ENCODE measurements around the gene ALPL. TPM values are rescaled to one million over a fixed set of nuclear protein-coding genes. Genes with fewer than 3 reads are reported as not detected.

The ALPL gene
- total and polyA plus RNA-seq, 10 of the 15 experiments (the other 5 are each of a cell fraction or from before 2014, with no cell fraction given), result 0.07 to 0.59 (median 0.31) TPM; not detected in 2

DNA sequence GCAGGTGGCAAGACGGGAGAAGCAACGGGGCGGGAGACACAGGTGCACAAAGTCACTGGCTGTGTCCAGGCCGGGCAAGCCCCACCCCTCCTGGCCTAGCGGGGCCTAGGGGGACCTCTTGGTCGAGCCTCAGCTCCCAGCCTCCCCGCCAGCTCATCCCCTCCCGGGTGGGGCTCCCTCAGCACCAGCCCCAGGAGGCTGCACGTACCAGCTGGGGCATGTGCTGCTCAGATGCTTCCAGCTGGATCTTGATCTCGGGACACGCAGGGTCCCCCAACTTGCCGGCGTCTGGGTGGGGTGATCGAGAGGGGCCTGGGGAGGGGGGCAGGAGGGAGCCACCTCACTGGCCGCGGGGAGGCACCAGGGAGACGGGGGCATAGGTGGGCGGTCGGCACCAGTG lies 88.5 kb downstream of the ALPL start:
- SMC1A ChIA-PET (ENCODE audit: uncharacterized antibody, unreplicated experiment), result no interaction called here
- no peak for FAIRE-seq
- H3K4me3 ChIP-seq, result no peak overlapping the region
- no peaks in the 10 kb centered on the region for H3K79me2 ChIP-seq (ENCODE audit: control insufficient read depth, insufficient read depth, low read length)
- H3K9me3 ChIP-seq (replicated peaks; ENCODE audit: control insufficient read depth, insufficient read depth, low read length), result no peaks in the 10 kb centered on the region
- H3K4me2 ChIP-seq (ENCODE audit: control insufficient read depth, insufficient read depth), result no peak overlapping the region
- H2AFZ ChIP-seq (ENCODE audit: control insufficient read depth, low read depth, low read length), result no peak overlapping the region
- RAD21 ChIA-PET (ENCODE audit: unreplicated experiment), result no interaction called here
- no peak for DNase-seq (ENCODE audit: low read depth, low spot score)
- H3K27me3 ChIP-seq (replicated peaks in 1 of 2; ENCODE audit: control insufficient read depth in 2 of 2, insufficient read depth in 2 of 2, low read length in 1 of 2), result no peaks in the 10 kb centered on the region
- POLR2A ChIA-PET, result no interaction called here
- H3K4me1 ChIP-seq (ENCODE audit: control insufficient read depth, insufficient read depth, low read length), result no peaks in the 10 kb centered on the region
- BruUV-seq (replicated peaks), result no TSS peak
- ATAC-seq, result no peak
- in situ Hi-C loops (cut with MboI) (no loop called here), intact Hi-C loops (cut with micrococcal nuclease; ENCODE audit: unreplicated experiment) (no loop called here)
- H3K36me3 ChIP-seq (ENCODE audit: control insufficient read depth in 2 of 2, insufficient read depth in 2 of 2, low read length in 1 of 2), result no peaks in the 10 kb centered on the region
- no peak overlapping the region for H3K9ac ChIP-seq (ENCODE audit: control insufficient read depth, insufficient read depth, low read length)
- TF ChIP-seq LARP7 (IDR thresholded peaks at IDR 0.05), result no peak
- no peak for TF ChIP-seq BHLHE40 (IDR thresholded peaks at IDR 0.05; ENCODE audit: borderline replicate concordance in 1 of 2, low read depth in 2 of 2, low read length in 1 of 2)
- no peak for TF ChIP-seq STAT1 (conservative IDR thresholded peaks at IDR 0.05)
- TF ChIP-seq, protein P1, sequence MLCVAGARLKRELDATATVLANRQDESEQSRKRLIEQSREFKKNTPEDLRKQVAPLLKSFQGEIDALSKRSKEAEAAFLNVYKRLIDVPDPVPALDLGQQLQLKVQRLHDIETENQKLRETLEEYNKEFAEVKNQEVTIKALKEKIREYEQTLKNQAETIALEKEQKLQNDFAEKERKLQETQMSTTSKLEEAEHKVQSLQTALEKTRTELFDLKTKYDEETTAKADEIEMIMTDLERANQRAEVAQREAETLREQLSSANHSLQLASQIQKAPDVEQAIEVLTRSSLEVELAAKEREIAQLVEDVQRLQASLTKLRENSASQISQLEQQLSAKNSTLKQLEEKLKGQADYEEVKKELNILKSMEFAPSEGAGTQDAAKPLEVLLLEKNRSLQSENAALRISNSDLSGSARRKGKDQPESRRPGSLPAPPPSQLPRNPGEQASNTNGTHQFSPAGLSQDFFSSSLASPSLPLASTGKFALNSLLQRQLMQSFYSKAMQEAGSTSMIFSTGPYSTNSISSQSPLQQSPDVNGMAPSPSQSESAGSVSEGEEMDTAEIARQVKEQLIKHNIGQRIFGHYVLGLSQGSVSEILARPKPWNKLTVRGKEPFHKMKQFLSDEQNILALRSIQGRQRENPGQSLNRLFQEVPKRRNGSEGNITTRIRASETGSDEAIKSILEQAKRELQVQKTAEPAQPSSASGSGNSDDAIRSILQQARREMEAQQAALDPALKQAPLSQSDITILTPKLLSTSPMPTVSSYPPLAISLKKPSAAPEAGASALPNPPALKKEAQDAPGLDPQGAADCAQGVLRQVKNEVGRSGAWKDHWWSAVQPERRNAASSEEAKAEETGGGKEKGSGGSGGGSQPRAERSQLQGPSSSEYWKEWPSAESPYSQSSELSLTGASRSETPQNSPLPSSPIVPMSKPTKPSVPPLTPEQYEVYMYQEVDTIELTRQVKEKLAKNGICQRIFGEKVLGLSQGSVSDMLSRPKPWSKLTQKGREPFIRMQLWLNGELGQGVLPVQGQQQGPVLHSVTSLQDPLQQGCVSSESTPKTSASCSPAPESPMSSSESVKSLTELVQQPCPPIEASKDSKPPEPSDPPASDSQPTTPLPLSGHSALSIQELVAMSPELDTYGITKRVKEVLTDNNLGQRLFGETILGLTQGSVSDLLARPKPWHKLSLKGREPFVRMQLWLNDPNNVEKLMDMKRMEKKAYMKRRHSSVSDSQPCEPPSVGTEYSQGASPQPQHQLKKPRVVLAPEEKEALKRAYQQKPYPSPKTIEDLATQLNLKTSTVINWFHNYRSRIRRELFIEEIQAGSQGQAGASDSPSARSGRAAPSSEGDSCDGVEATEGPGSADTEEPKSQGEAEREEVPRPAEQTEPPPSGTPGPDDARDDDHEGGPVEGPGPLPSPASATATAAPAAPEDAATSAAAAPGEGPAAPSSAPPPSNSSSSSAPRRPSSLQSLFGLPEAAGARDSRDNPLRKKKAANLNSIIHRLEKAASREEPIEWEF (IDR thresholded peaks at IDR 0.05; ENCODE audit: insufficient replicate concordance, low read depth, low read length), result no peak
- TF ChIP-seq, protein P2, sequence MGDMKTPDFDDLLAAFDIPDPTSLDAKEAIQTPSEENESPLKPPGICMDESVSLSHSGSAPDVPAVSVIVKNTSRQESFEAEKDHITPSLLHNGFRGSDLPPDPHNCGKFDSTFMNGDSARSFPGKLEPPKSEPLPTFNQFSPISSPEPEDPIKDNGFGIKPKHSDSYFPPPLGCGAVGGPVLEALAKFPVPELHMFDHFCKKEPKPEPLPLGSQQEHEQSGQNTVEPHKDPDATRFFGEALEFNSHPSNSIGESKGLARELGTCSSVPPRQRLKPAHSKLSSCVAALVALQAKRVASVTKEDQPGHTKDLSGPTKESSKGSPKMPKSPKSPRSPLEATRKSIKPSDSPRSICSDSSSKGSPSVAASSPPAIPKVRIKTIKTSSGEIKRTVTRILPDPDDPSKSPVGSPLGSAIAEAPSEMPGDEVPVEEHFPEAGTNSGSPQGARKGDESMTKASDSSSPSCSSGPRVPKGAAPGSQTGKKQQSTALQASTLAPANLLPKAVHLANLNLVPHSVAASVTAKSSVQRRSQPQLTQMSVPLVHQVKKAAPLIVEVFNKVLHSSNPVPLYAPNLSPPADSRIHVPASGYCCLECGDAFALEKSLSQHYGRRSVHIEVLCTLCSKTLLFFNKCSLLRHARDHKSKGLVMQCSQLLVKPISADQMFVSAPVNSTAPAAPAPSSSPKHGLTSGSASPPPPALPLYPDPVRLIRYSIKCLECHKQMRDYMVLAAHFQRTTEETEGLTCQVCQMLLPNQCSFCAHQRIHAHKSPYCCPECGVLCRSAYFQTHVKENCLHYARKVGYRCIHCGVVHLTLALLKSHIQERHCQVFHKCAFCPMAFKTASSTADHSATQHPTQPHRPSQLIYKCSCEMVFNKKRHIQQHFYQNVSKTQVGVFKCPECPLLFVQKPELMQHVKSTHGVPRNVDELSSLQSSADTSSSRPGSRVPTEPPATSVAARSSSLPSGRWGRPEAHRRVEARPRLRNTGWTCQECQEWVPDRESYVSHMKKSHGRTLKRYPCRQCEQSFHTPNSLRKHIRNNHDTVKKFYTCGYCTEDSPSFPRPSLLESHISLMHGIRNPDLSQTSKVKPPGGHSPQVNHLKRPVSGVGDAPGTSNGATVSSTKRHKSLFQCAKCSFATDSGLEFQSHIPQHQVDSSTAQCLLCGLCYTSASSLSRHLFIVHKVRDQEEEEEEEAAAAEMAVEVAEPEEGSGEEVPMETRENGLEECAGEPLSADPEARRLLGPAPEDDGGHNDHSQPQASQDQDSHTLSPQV (IDR thresholded peaks at IDR 0.05), result no peak
- TF ChIP-seq, protein P3, sequence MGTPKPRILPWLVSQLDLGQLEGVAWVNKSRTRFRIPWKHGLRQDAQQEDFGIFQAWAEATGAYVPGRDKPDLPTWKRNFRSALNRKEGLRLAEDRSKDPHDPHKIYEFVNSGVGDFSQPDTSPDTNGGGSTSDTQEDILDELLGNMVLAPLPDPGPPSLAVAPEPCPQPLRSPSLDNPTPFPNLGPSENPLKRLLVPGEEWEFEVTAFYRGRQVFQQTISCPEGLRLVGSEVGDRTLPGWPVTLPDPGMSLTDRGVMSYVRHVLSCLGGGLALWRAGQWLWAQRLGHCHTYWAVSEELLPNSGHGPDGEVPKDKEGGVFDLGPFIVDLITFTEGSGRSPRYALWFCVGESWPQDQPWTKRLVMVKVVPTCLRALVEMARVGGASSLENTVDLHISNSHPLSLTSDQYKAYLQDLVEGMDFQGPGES (IDR thresholded peaks at IDR 0.05), result no peak
- TF ChIP-seq BMI1 (IDR thresholded peaks at IDR 0.05; ENCODE audit: borderline replicate concordance), result no peak
- TF ChIP-seq, protein P4, sequence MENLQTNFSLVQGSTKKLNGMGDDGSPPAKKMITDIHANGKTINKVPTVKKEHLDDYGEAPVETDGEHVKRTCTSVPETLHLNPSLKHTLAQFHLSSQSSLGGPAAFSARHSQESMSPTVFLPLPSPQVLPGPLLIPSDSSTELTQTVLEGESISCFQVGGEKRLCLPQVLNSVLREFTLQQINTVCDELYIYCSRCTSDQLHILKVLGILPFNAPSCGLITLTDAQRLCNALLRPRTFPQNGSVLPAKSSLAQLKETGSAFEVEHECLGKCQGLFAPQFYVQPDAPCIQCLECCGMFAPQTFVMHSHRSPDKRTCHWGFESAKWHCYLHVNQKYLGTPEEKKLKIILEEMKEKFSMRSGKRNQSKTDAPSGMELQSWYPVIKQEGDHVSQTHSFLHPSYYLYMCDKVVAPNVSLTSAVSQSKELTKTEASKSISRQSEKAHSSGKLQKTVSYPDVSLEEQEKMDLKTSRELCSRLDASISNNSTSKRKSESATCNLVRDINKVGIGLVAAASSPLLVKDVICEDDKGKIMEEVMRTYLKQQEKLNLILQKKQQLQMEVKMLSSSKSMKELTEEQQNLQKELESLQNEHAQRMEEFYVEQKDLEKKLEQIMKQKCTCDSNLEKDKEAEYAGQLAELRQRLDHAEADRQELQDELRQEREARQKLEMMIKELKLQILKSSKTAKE (IDR thresholded peaks at IDR 0.05; ENCODE audit: low read depth, poor library complexity, severe bottlenecking), result no peak
- no peak for TF ChIP-seq ZZZ3 (IDR thresholded peaks at IDR 0.05; ENCODE audit: control insufficient read depth, insufficient read length, low read depth)
- H3K27ac ChIP-seq (ENCODE audit: control insufficient read depth, insufficient read depth), result no peak overlapping the region
- WGBS (ENCODE audit: insufficient coverage, insufficient replicate concordance, low lambda C conversion rate, missing lambda C conversion rate), result 38% methylated on average over 19 of the region's 19 CpGs
- CTCF ChIA-PET, result no interaction called here
- no peaks in the 10 kb centered on the region for H4K20me1 ChIP-seq (ENCODE audit: control insufficient read depth, insufficient read depth)

Measured in GM12878 (cell line).